HG03280 (cell line): Measurements from ENCODE around the gene HCRTR1.

Experiments
- ATAC-seq: cut with Tn5 transposase; IDR thresholded peaks from one replicate; pipeline ENCODE4 v1.9.1; 2021; ENCODE audit warnings: mild to moderate bottlenecking, moderate library complexity; ENCODE audit not compliant: unreplicated experiment

Gene HCRTR1

GRCh38 chr1:31666263-31666963 lies 48.9 kb downstream of the HCRTR1 start:
- no peak for ATAC-seq

- ATAC-seq: no peak
Measured at GRCh38 chr1:31667065-31667785, 49.7 kb downstream of the HCRTR1 start.

DNA sequence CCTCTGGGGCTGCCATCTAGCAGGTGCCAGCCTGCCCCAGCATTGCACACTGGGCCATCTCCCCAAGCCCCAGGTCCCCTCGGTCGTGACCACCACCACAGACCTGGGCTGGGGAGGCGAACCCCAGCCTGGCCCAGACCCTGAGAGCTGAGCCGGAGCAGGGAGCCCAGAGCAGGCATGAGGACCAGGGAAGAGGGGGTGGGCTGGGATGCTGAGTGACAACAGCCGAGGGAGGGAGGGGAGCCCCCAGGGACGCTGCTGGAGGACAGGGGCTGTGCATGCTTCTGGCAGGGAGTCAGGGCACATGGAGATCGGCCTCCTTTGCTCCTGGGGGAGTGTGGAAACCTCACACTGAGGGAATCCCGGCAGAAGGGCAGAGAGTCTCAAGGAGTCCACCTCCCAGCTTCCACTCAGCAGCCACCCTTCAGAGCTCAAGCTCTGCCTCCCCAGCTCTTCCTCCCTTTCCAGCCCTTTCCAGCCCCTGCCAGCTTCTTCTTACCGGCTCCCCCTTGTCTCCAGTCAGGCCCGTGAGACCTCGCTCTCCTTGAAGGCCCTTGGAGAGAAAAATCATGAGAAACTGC lies 50.9 kb downstream of the HCRTR1 start:
- no peak for ATAC-seq

GRCh38 chr1:31669433-31669785 lies 51.9 kb downstream of the HCRTR1 start:
- ATAC-seq: no peak

DNA sequence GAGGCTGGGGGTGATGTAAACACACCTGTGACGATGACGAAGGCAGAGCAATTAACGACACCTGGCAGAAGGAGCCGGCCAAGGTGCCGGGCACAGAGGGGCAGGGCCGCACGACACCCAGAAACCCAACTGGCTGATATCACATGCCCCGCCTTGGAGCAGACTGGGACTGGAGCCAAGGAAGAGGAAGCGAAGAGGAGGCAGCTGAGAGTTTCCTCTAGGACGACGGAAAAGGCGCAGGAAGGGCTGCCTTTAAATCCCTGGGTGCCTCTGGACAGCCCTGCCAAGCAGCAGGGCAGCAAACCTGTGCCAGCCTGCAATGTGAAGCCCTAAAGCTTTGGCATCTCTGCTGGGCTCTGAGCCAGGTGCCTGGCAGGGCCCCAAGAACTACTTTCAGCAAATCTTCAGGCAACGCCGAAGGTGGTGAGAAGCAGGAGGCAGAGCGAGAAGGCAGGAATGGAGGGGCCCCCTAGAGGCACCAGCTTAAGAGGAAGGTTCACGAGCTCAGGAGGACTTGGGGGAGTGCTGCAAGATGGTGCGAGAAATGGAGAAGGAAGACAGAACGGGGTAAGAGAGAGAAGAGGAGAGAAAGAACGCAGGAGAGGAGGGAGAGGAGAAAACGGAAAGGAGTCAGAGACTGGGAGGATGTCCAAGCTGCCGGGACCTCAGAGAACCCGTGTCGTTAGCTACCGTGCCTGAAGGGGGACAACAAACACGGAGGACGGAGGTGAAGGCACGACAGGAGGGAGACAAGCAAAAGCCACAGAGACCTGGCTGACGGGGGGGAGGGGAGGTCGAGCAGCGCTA lies 52.5 kb downstream of the HCRTR1 start:
- no peak for ATAC-seq

GRCh38 chr1:31670593-31670964 lies 53.1 kb downstream of the HCRTR1 start:
- ATAC-seq: no peak

- ATAC-seq: no peak
Measured at GRCh38 chr1:31671147-31671546, 53.7 kb downstream of the HCRTR1 start.

DNA sequence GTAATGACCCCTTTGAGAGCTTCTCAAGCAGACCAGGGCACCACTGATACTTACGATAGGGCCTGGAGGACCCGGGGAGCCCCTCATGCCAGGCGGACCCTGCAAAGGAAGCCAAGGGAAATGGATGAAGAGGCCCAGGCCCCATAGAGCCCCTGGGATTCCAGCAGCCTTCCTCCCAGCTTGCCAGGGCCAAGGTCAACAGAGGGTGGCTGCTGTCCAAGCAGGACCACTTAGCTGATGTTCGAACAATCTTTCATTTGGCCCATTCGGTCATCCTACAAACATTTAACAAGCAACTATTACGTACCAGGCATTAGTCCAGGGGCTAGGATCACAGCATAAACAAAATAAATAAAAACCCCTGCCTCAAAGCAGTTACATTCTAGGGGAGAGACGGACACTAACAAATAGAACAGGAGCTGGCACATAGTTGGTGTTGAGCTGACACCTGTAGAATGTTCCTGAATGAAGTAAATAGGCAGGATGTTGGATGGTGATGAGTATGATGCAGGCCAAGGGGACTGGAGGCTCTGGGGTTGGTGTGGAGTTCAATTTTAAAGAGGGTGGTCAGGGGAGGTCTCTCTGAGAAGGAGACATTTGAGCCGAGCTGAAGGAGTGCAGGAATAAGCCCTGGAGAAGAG lies 54.2 kb downstream of the HCRTR1 start:
- no peak for ATAC-seq

DNA sequence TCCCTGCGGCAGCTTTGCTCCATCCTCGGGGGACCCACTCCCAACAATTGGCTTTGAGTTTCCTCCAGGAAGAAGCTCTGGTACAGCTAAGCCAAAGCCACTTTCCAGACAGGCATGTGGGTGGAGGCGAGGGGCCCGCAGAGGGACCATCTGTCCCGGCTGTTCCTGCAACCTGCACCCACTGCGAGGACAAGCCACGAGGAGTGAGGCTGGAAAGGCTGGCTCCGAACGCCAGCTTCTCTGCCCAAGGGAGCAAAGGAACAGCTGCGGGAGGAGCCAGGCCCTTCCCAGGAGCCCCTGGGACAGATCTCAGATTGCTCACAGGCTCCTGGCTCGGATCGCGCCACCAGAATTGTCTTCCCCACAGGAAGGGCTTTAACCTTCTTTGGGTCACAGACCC lies 55.5 kb downstream of the HCRTR1 start:
- ATAC-seq: no peak

DNA sequence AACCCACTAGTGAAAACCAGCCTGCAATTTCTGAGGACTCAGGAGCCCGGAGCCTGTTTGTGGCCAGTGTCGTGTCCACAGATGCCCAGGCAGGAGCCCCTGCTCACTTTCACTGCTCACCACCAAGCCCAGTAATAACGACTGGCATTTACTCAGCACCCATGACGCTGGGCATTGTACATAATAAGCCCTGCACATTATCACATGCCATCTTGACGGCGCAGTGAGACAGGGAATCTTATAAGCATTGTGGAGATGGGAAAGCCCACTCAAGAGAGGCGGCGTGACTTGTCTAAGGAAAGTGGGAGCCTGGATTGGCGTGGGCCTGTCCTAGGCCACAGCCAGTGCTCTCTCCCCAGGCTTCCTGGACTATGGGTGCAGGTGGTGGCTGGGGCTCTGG lies 55.9 kb downstream of the HCRTR1 start:
- no peak for ATAC-seq

- ATAC-seq: no peak
Measured at GRCh38 chr1:31674626-31675025, 57.1 kb downstream of the HCRTR1 start.

- no peak for ATAC-seq
Measured at GRCh38 chr1:31675161-31675560, 57.7 kb downstream of the HCRTR1 start.

- ATAC-seq: no peak
Measured at GRCh38 chr1:31675756-31676155, 58.3 kb downstream of the HCRTR1 start.
